Gastroesophageal sphincter (tissue), 4 donors: ENCODE results near the gene ATP6V1E1. TPM values are rescaled to one million over a fixed set of nuclear protein-coding genes. Genes with fewer than 3 reads are reported as not detected.

Experiments used
- ATAC-seq: fragments of 150-250 bp; one replicate; pipeline ENCODE4 v1.9.1; 2016; ENCODE audit warnings: mild to moderate bottlenecking, moderate library complexity
- H3K27ac ChIP-seq, 4 donors: fragments of 200-600 bp; sonication (generic) in 3 of 4; 1 replicate in 3 of 4; 2 replicates in 1 of 4; pipeline ENCODE4 v1.5.1; 2016 to 2019
- H3K27me3 ChIP-seq: fragments of 200-600 bp; sonication (generic); one replicate; pipeline ENCODE4 v1.5.1; 2019
- H3K36me3 ChIP-seq, 2 donors: fragments of 200-600 bp; sonication (generic); one replicate each; pipeline ENCODE4 v1.5.1; 2019; ENCODE audit warnings: control low read depth in 1 of 2
- H3K4me1 ChIP-seq, 3 donors: fragments of 200-600 bp; sonication (generic); 1 replicate in 2 of 3; 2 replicates in 1 of 3; pipeline ENCODE4 v1.5.1; 2016 to 2019; ENCODE audit warnings: control low read depth in 2 of 3
- H3K4me3 ChIP-seq, 2 donors: fragments of 200-600 bp; sonication (generic); one replicate each; pipeline ENCODE4 v1.5.1; 2019; ENCODE audit warnings: mild to moderate bottlenecking in 1 of 2, moderate library complexity in 1 of 2
- H3K9me3 ChIP-seq, 3 donors: fragments of 200-600 bp; sonication (generic); one replicate each; pipeline ENCODE4 v1.5.1; 2017 to 2019; ENCODE audit warnings: control low read depth in 2 of 3
- CTCF ChIP-seq, 4 experiments: fragments of 200-600 bp in 2 of 4; fragments of 450-650 bp in 2 of 4; sonication (generic) in 1 of 4; IDR thresholded peaks; one replicate each; pipeline ENCODE4 v1.5.1; 2017 to 2019; ENCODE audit warnings: antibody characterized with exemption in 4 of 4, mild to moderate bottlenecking in 2 of 4, moderate library complexity in 2 of 4
- EP300 ChIP-seq: sonication (generic); formaldehyde crosslinking; IDR thresholded peaks from one replicate; pipeline ENCODE4 v1.6.1; 2017; ENCODE audit warnings: antibody characterized with exemption, mild to moderate bottlenecking
- POLR2A ChIP-seq, 2 donors: fragments of 450-650 bp; IDR thresholded peaks; one replicate each; pipeline ENCODE4 v1.6.1; 2017; ENCODE audit warnings: antibody characterized with exemption in 2 of 2, mild to moderate bottlenecking in 2 of 2, moderate library complexity in 1 of 2
- POLR2AphosphoS5 ChIP-seq: sonication (generic); formaldehyde crosslinking; IDR thresholded peaks from one replicate; pipeline ENCODE4 v1.6.1; 2017; ENCODE audit warnings: antibody characterized with exemption
- WGBS, 2 donors: methylation state at CpG; one replicate each; pipeline ENCODE4 v1.1.5; 2018; ENCODE audit warnings: low coverage in 1 of 2; 5-methylcytosine and 5-hydroxymethylcytosine counted together
- total RNA-seq, 4 donors: library from RNA; depleted of rRNA; stranded (reverse); fragments of >200 nt; gene quantifications; one replicate each; pipeline ENCODE4 v1.1.0, GENCODE V29; 2016

ATP6V1E1 gene
- total RNA-seq, 4 donors from 2014 or later: 146 to 252 (median 195) TPM

GRCh38 chr22:17665854-17666253 lies 37.3 kb upstream of the ATP6V1E1 start:
- H3K9me3 ChIP-seq: no peaks in the 10 kb centered on the region
- H3K4me1 ChIP-seq: no peaks in the 10 kb centered on the region
- ATAC-seq: no peak
- no peak overlapping the region for H3K27ac ChIP-seq
- no peak for TF ChIP-seq CTCF (IDR thresholded peaks at IDR 0.05)
- no peak for TF ChIP-seq POLR2A (IDR thresholded peaks at IDR 0.05)
- no peak for TF ChIP-seq POLR2AphosphoS5
- no peak for TF ChIP-seq EP300
- H3K4me3 ChIP-seq: no peak overlapping the region
- 51 to 70% methylated on average over 3 of the region's 3 CpGs for WGBS, 2 donors
- no peaks in the 10 kb centered on the region for H3K27me3 ChIP-seq
- peaks cover 0 to 66% of the 10 kb centered on the region in 2 donors for H3K36me3 ChIP-seq

GRCh38 chr22:17665248-17665647 lies 36.7 kb upstream of the ATP6V1E1 start:
- 90 to 100% methylated on average over 2 to 3 of the region's 3 CpGs for WGBS, 2 donors
- peaks cover 0 to 66% of the 10 kb centered on the region in 2 donors for H3K36me3 ChIP-seq
- no peaks in the 10 kb centered on the region for H3K27me3 ChIP-seq
- no peak overlapping the region for H3K4me3 ChIP-seq
- H3K27ac ChIP-seq: no peak overlapping the region
- no peaks in the 10 kb centered on the region for H3K4me1 ChIP-seq
- no peaks in the 10 kb centered on the region for H3K9me3 ChIP-seq
- TF ChIP-seq POLR2AphosphoS5: no peak
- TF ChIP-seq POLR2A (IDR thresholded peaks at IDR 0.05): no peak
- TF ChIP-seq EP300: no peak
- TF ChIP-seq CTCF (IDR thresholded peaks at IDR 0.05): no peak
- no peak for ATAC-seq

- no peak for TF ChIP-seq POLR2AphosphoS5
- TF ChIP-seq EP300: no peak
- TF ChIP-seq CTCF (IDR thresholded peaks at IDR 0.05): no peak
- no peak for TF ChIP-seq POLR2A (IDR thresholded peaks at IDR 0.05)
- Histone ChIP-seq H3K27ac (no peak overlapping the region), H3K27me3 (no peaks in the 10 kb centered on the region), H3K36me3 (peaks cover 0 to 69% of the 10 kb centered on the region in 2 donors), H3K4me3 (no peak overlapping the region), H3K4me1 (no peaks in the 10 kb centered on the region), H3K9me3 (no peaks in the 10 kb centered on the region)
- no peak for ATAC-seq
- 100% methylated on average over 2 of the region's 6 CpGs; no CpG with 5 or more reads in 1 of the 2 donors for WGBS, 2 donors
Measured at GRCh38 chr22:17664414-17665055, 36.0 kb upstream of the ATP6V1E1 start.

- WGBS, 2 donors: 88 to 95% methylated on average over 6 to 8 of the region's 10 CpGs
- no peaks in the 10 kb centered on the region for H3K27me3 ChIP-seq
- no peak for ATAC-seq
- TF ChIP-seq POLR2A (IDR thresholded peaks at IDR 0.05) (no peak), POLR2AphosphoS5 (no peak), EP300 (no peak), CTCF (IDR thresholded peaks at IDR 0.05) (no peak)
- no peak overlapping the region for H3K4me3 ChIP-seq
- H3K9me3 ChIP-seq: no peaks in the 10 kb centered on the region
- peaks cover 0 to 54% of the 10 kb centered on the region in 2 donors for H3K36me3 ChIP-seq
- H3K27ac ChIP-seq: no peak overlapping the region
- no peaks in the 10 kb centered on the region for H3K4me1 ChIP-seq
Measured at GRCh38 chr22:17656870-17657395, 28.4 kb upstream of the ATP6V1E1 start.

- ATAC-seq: no peak
- H3K4me1 ChIP-seq: no peaks in the 10 kb centered on the region
- H3K9me3 ChIP-seq: no peaks in the 10 kb centered on the region
- WGBS, 2 donors: 100% methylated on average over 1 of the region's 3 CpGs; no CpG with 5 or more reads in 1 of the 2 donors
- no peak overlapping the region for H3K4me3 ChIP-seq
- no peak for TF ChIP-seq POLR2A (IDR thresholded peaks at IDR 0.05)
- TF ChIP-seq EP300: no peak
- TF ChIP-seq CTCF (IDR thresholded peaks at IDR 0.05): no peak
- TF ChIP-seq POLR2AphosphoS5: no peak
- peaks cover 0 to 40% of the 10 kb centered on the region in 2 donors for H3K36me3 ChIP-seq
- H3K27ac ChIP-seq: no peak overlapping the region
- no peaks in the 10 kb centered on the region for H3K27me3 ChIP-seq
Measured at GRCh38 chr22:17655289-17655688, 26.7 kb upstream of the ATP6V1E1 start.
